Heart left ventricle (tissue), 13 donors: ENCODE measurements around the gene ADRB1.

Experiments used
- POLR2A ChIP-seq, 2 donors: fragments of 450-650 bp; IDR thresholded peaks; one replicate each; pipeline ENCODE4 v1.6.1; 2017; ENCODE audit warnings: antibody characterized with exemption in 2 of 2, mild to moderate bottlenecking in 2 of 2, moderate library complexity in 2 of 2
- TF ChIP-seq, protein P1 (sequence below), 12 donors: fragments of 200-600 bp; sonication (generic) in 4 of 12; IDR thresholded peaks; one replicate each; pipeline versions ENCODE4 v1.5.0 to v1.8.0; 2018 to 2022; ENCODE audit warnings: antibody characterized with exemption in 12 of 12, mild to moderate bottlenecking in 5 of 12
- donor health status: ischemic (EF 13 %, LVEDD 7.1; RV severe dilation, severe dysfunction).
- donor health status: DM: no; HTN: yes; CAD: no.
- donor health status: DM: no; HTN: no; CAD: no.
- donor health status: ischemic (EF 25% LVEDD 6.9; RV normal size, moderate dysfunction).
- donor health status: ischemic (EF 25% LVEDD 5.7; RV mildly dilated, moderate dysfunction).
- donor health status: ischemic (EF 35%, LVEDD 5.7; RV mildly dilated, moderate dysfunction).
- donor health status: nonischemic (EF 11% LVEDD 7.7; RV severe dilation, severe dysfunction).
- donor health status: DM: yes; HTN: yes; CAD: no.
- donor health status: PGD.
- donor health status: ischemic (EF 29% LVEDD 5.4; RV normal size, mild dysfunction).
- donor health status: nonischemic (EF 23%, LVEDD 6.1; RV moderate dilation, normal function).

DNA sequence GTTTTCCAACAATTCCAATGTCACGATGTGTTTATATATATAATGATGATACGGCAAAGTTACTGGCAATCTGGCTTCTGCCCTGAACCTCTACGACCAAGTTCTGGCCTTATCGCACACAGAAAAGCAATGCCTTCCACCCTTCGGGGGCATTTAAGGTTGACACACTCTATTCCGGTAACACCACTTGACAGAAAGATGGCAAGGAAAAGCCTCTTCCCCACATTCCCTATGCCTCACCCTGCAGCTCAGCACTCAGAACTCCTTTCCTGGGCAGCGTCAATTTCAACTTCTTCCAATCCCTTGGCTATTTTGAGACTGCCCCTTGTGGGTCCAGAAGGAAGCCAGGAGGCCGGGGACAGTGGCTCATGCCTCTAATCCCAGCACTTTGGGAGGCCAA is 2.5 kb upstream of the ADRB1 start:
- TF ChIP-seq, protein P1, sequence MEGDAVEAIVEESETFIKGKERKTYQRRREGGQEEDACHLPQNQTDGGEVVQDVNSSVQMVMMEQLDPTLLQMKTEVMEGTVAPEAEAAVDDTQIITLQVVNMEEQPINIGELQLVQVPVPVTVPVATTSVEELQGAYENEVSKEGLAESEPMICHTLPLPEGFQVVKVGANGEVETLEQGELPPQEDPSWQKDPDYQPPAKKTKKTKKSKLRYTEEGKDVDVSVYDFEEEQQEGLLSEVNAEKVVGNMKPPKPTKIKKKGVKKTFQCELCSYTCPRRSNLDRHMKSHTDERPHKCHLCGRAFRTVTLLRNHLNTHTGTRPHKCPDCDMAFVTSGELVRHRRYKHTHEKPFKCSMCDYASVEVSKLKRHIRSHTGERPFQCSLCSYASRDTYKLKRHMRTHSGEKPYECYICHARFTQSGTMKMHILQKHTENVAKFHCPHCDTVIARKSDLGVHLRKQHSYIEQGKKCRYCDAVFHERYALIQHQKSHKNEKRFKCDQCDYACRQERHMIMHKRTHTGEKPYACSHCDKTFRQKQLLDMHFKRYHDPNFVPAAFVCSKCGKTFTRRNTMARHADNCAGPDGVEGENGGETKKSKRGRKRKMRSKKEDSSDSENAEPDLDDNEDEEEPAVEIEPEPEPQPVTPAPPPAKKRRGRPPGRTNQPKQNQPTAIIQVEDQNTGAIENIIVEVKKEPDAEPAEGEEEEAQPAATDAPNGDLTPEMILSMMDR (IDR thresholded peaks at IDR 0.05), result no peak
- TF ChIP-seq POLR2A (IDR thresholded peaks at IDR 0.05), result peak in 1 of 2 donors; percentile 24
